Measurements from ENCODE around the gene LRMDA. TPM values are rescaled to one million over a fixed set of nuclear protein-coding genes. Genes with fewer than 3 reads are reported as not detected.

The LRMDA gene
- total and polyA plus RNA-seq, 2 of the 13 experiments (the other 11 are each of a cell fraction or from before 2014, with no cell fraction given) = 13.4 to 22.0 TPM

DNA sequence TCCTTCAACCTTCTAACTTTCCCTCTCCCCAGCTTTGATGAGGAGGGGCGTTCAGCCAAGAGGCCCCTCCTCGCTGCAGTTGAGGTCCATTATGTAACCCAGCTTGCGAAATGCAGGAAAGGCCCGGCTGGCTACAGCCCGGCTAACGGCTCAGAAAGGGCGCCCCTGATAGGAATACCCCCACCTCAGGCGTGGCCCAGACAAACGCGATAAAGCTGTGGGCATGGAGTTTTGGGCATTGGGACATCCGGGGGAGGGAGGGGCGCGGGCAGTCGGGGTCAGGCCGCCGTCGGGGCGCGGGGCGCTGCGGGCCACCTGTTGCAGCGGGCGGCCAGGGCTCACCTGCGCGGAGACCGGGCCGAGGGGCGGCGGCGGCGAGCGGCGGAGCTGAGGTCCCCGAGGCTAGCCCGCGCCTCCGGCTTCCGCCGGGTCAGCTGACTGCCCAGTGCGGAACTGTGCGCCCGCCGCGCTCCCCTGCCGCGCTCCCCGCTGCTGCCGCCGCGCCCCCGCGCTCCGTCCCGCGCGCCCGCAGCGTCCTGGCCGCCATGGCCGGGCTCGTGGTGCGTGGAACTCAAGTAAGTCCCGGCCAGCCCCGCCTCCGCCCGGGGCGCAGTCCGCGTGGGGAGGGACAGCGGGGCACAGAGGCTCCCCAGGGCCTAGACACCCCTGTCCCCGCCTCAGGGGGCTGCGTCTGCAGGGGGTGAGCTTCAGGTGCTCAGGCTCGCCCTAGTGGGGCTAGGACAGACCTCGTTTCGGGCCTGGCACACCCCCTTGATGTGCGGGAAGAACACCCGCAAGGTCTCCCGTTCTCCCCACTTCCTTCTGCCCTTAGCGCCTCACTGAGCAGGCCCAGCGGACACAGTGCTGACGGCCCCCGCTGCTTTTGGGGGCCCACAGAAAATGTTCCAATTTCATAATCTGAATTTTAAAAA lies at the start of gene LRMDA (continued):
- TF ChIP-seq ZNF572 (CRISPR knock-in tag; IDR thresholded peaks at IDR 0.05) = no peak
- TF ChIP-seq KDM4B (CRISPR knock-in tag; IDR thresholded peaks at IDR 0.05) = peak; percentile 48; the same call in 1 of the 2 replicates
- peak; percentile 67; the same call in 1 of the 2 replicates for TF ChIP-seq ARNTL (CRISPR knock-in tag; IDR thresholded peaks at IDR 0.05)
- no peak for TF ChIP-seq MAFG (CRISPR knock-in tag; IDR thresholded peaks at IDR 0.05)
- TF ChIP-seq TSC22D2 (CRISPR knock-in tag; IDR thresholded peaks at IDR 0.05; ENCODE audit: borderline replicate concordance) = 0 out of 2 replicates have a peak, but pooled peaks have one; percentile 25
- no peak for TF ChIP-seq SMAD1 (CRISPR knock-in tag; IDR thresholded peaks at IDR 0.05; ENCODE audit: borderline replicate concordance, low read depth)
- no peak for TF ChIP-seq NFKB2 (CRISPR knock-in tag; IDR thresholded peaks at IDR 0.05; ENCODE audit: borderline replicate concordance)
- TF ChIP-seq ATRX (CRISPR knock-in tag; IDR thresholded peaks at IDR 0.05; ENCODE audit: borderline replicate concordance) = no peak
- peak; percentile 44; the same call in 1 of the 2 replicates for TF ChIP-seq ZMYM3 (CRISPR knock-in tag; IDR thresholded peaks at IDR 0.05)
- TF ChIP-seq, protein P1, sequence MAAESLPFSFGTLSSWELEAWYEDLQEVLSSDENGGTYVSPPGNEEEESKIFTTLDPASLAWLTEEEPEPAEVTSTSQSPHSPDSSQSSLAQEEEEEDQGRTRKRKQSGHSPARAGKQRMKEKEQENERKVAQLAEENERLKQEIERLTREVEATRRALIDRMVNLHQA (CRISPR knock-in tag; IDR thresholded peaks at IDR 0.05) = no peak
- TF ChIP-seq TBX3 (IDR thresholded peaks at IDR 0.05; ENCODE audit: borderline replicate concordance) = no peak
- TF ChIP-seq, protein P2, sequence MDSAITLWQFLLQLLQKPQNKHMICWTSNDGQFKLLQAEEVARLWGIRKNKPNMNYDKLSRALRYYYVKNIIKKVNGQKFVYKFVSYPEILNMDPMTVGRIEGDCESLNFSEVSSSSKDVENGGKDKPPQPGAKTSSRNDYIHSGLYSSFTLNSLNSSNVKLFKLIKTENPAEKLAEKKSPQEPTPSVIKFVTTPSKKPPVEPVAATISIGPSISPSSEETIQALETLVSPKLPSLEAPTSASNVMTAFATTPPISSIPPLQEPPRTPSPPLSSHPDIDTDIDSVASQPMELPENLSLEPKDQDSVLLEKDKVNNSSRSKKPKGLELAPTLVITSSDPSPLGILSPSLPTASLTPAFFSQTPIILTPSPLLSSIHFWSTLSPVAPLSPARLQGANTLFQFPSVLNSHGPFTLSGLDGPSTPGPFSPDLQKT (CRISPR knock-in tag; IDR thresholded peaks at IDR 0.05; ENCODE audit: borderline replicate concordance) = no peak
- TF ChIP-seq, protein P3, sequence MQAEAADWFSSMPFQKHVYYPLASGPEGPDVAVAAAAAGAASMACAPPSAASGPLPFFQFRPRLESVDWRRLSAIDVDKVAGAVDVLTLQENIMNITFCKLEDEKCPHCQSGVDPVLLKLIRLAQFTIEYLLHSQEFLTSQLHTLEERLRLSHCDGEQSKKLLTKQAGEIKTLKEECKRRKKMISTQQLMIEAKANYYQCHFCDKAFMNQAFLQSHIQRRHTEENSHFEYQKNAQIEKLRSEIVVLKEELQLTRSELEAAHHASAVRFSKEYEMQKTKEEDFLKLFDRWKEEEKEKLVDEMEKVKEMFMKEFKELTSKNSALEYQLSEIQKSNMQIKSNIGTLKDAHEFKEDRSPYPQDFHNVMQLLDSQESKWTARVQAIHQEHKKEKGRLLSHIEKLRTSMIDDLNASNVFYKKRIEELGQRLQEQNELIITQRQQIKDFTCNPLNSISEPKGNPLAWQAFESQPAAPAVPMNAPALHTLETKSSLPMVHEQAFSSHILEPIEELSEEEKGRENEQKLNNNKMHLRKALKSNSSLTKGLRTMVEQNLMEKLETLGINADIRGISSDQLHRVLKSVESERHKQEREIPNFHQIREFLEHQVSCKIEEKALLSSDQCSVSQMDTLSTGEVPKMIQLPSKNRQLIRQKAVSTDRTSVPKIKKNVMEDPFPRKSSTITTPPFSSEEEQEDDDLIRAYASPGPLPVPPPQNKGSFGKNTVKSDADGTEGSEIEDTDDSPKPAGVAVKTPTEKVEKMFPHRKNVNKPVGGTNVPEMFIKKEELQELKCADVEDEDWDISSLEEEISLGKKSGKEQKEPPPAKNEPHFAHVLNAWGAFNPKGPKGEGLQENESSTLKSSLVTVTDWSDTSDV (CRISPR knock-in tag; IDR thresholded peaks at IDR 0.05) = peak; percentile 30; the same call in 1 of the 2 replicates
- no peak for TF ChIP-seq PRPF4 (IDR thresholded peaks at IDR 0.05; ENCODE audit: low read depth, low read length, poor library complexity, severe bottlenecking)
- TF ChIP-seq HMG20A (CRISPR knock-in tag; IDR thresholded peaks at IDR 0.05; ENCODE audit: borderline replicate concordance) = peak; percentile 47; the same call in 1 of the 2 replicates
- TF ChIP-seq, protein P4, sequence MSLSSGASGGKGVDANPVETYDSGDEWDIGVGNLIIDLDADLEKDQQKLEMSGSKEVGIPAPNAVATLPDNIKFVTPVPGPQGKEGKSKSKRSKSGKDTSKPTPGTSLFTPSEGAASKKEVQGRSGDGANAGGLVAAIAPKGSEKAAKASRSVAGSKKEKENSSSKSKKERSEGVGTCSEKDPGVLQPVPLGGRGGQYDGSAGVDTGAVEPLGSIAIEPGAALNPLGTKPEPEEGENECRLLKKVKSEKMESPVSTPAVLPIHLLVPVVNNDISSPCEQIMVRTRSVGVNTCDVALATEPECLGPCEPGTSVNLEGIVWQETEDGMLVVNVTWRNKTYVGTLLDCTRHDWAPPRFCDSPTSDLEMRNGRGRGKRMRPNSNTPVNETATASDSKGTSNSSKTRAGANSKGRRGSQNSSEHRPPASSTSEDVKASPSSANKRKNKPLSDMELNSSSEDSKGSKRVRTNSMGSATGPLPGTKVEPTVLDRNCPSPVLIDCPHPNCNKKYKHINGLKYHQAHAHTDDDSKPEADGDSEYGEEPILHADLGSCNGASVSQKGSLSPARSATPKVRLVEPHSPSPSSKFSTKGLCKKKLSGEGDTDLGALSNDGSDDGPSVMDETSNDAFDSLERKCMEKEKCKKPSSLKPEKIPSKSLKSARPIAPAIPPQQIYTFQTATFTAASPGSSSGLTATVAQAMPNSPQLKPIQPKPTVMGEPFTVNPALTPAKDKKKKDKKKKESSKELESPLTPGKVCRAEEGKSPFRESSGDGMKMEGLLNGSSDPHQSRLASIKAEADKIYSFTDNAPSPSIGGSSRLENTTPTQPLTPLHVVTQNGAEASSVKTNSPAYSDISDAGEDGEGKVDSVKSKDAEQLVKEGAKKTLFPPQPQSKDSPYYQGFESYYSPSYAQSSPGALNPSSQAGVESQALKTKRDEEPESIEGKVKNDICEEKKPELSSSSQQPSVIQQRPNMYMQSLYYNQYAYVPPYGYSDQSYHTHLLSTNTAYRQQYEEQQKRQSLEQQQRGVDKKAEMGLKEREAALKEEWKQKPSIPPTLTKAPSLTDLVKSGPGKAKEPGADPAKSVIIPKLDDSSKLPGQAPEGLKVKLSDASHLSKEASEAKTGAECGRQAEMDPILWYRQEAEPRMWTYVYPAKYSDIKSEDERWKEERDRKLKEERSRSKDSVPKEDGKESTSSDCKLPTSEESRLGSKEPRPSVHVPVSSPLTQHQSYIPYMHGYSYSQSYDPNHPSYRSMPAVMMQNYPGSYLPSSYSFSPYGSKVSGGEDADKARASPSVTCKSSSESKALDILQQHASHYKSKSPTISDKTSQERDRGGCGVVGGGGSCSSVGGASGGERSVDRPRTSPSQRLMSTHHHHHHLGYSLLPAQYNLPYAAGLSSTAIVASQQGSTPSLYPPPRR (CRISPR knock-in tag; IDR thresholded peaks at IDR 0.05; ENCODE audit: borderline replicate concordance) = peak; percentile 62

Data from HepG2 (cell line).